K562 (cell line): ENCODE measurements around the gene SLC30A9. TPM values are rescaled to one million over a fixed set of nuclear protein-coding genes. Genes with fewer than 3 reads are reported as not detected.

Source experiments
- ATF1 ChIP-seq, 2 experiments: fragments of 450-650 bp in 1 of 2; IDR thresholded peaks; 2 replicates each; pipeline ENCODE4 v1.6.1; 2016; ENCODE audit warnings: missing compliant biosample characterization in 1 of 2, missing genetic modification characterization in 1 of 2
- CREB3L1 ChIP-seq: fragments of 450-650 bp; IDR thresholded peaks from 2 replicates; pipeline ENCODE4 v1.6.1; 2014; ENCODE audit warnings: low read depth, mild to moderate bottlenecking, moderate library complexity, borderline replicate concordance
- CREB5 ChIP-seq: fragments of 250-450 bp; sonication (Bioruptor Pico); IDR thresholded peaks from 2 replicates; pipeline ENCODE4 v1.5.0; 2020; ENCODE audit warnings: mild to moderate bottlenecking
- E2F6 ChIP-seq, 2 experiments: IDR thresholded peaks; 2 replicates each; pipeline ENCODE4 v1.6.1; 2011; ENCODE audit warnings: borderline replicate concordance in 1 of 2, control low read depth in 1 of 2, low read depth in 1 of 2, low read length in 1 of 2, mild to moderate bottlenecking in 1 of 2, mixed read lengths in 1 of 2, moderate library complexity in 1 of 2; ENCODE audit not compliant: insufficient read depth in 1 of 2, insufficient read length in 1 of 2, poor library complexity in 1 of 2, severe bottlenecking in 1 of 2; ENCODE audit errors: extremely low read depth in 1 of 2
- E2F8 ChIP-seq: fragments of 450-650 bp; IDR thresholded peaks from 2 replicates; pipeline ENCODE4 v1.7.1; 2018; ENCODE audit warnings: mild to moderate bottlenecking, low read depth; ENCODE audit not compliant: partially characterized antibody
- ELF4 ChIP-seq: fragments of 450-650 bp; formaldehyde crosslinking; IDR thresholded peaks from 2 replicates; pipeline ENCODE4 v1.4.0; 2022; ENCODE audit warnings: missing genetic modification characterization
- GABPB2 ChIP-seq: fragments of 250-450 bp; sonication (Bioruptor Pico); conservative IDR thresholded peaks from 2 replicates; pipeline ENCODE4 v1.5.1; 2021; ENCODE audit warnings: mild to moderate bottlenecking
- HSF4 ChIP-seq: fragments of 250-450 bp; sonication (Bioruptor Pico); IDR thresholded peaks from 2 replicates; pipeline ENCODE4 v2.1.2; 2022; ENCODE audit warnings: mild to moderate bottlenecking, moderate library complexity, borderline replicate concordance
- NONO ChIP-seq, 2 experiments: fragments of 200-400 bp in 1 of 2; fragments of 450-650 bp in 1 of 2; formaldehyde crosslinking in 1 of 2; IDR thresholded peaks; 2 replicates each; pipeline ENCODE4 v1.6.1; 2017; ENCODE audit warnings: low read depth in 2 of 2, mild to moderate bottlenecking in 2 of 2, moderate library complexity in 2 of 2, low read length in 1 of 2
- RBM39 ChIP-seq: fragments of 200-400 bp; formaldehyde crosslinking; optimal IDR thresholded peaks from 2 replicates; pipeline ENCODE3; 2018; ENCODE audit warnings: low read depth, low read length
- SRSF1 ChIP-seq: fragments of 200-400 bp; formaldehyde crosslinking; IDR thresholded peaks from 2 replicates; pipeline ENCODE4 v1.6.1; 2017; ENCODE audit warnings: mild to moderate bottlenecking, low read depth, low read length, moderate library complexity
- THAP12 ChIP-seq: fragments of 250-450 bp; sonication (Bioruptor Pico); IDR thresholded peaks from 2 replicates; pipeline ENCODE4 v1.9.0; 2021; ENCODE audit warnings: mild to moderate bottlenecking, inconsistent platforms
- ZNF449 ChIP-seq: fragments of 250-450 bp; sonication (Bioruptor Pico); IDR thresholded peaks from 2 replicates; pipeline ENCODE4 v1.8.0; 2022; ENCODE audit warnings: moderate library complexity, mild to moderate bottlenecking, inconsistent platforms
- polyA plus RNA-seq, 8 experiments: library from polyadenylated mRNA; depleted of rRNA in 4 of 8; stranded (reverse) in 5 of 8; unstranded in 3 of 8; fragments of >200 nt; fragmentation: Nextera tagmentation in 2 of 8; fragmentation: Illumina TruSeq in 1 of 8; extraction: Ambion mirVana in 2 of 8; extraction: Trizol in 1 of 8; gene quantifications; 2 replicates each; pipeline versions ENCODE4 v1.2.1 to v1.2.3, GENCODE V29; 2011 to 2014; ENCODE audit warnings: inconsistent platforms in 1 of 8, missing spikeins in 1 of 8
- total RNA-seq, 7 experiments: library from RNA; depleted of rRNA in 6 of 7; stranded (reverse); fragments of >200 nt in 6 of 7; fragmentation: Illumina TruSeq in 2 of 7; extraction: Trizol in 2 of 7; gene quantifications; 2 replicates each; pipeline versions ENCODE4 v1.2.1 to v1.2.3, GENCODE V29; 2011 to 2021; ENCODE audit warnings: low replicate concordance in 1 of 7

The SLC30A9 gene
- total and polyA plus RNA-seq, 9 of the 15 experiments (the other 6 are each of a cell fraction or from before 2014, with no cell fraction given), result 14.7 to 73.5 (median 51.6) TPM

GRCh38 chr4:41990365-41991111, at the start of gene SLC30A9 (continued):
- TF ChIP-seq ZNF449 (CRISPR knock-in tag) (no peak), E2F6 (IDR thresholded peaks at IDR 0.05; ENCODE audit: borderline replicate concordance in 1 of 2, extremely low read depth in 1 of 2, insufficient read depth in 1 of 2, insufficient read length in 1 of 2, low read depth in 1 of 2, low read length in 1 of 2, poor library complexity in 1 of 2, severe bottlenecking in 1 of 2) (peak in 1 of 2 experiments; percentile 26), GABPB2 (CRISPR knock-in tag) (no peak), HSF4 (CRISPR knock-in tag) (no peak), NONO (IDR thresholded peaks at IDR 0.05; ENCODE audit: low read depth in 2 of 2, low read length in 1 of 2) (peak in 1 of 2 experiments; percentile 42; a peak in 1 of 4 replicates), E2F8 (peak; percentile 68), CREB3L1 (peak; percentile 67; the same call in 1 of the 2 replicates), CREB5 (CRISPR knock-in tag) (no peak), ATF1 (CRISPR knock-in tag; IDR thresholded peaks at IDR 0.05) (peak; percentile 74), ATF1 (tag; IDR thresholded peaks at IDR 0.05) (peak; percentile 99), RBM39 (peak; percentile 88), THAP12 (CRISPR knock-in tag) (peak; percentile 63; the same call in 1 of the 2 replicates), SRSF1 (0 out of 2 replicates have a peak, but pooled peaks have one; percentile 71), ELF4 (CRISPR knock-in tag) (no peak)
